ENCODE data around the gene CEP295NL. TPM values are rescaled to one million over a fixed set of nuclear protein-coding genes. Genes with fewer than 3 reads are reported as not detected.

CEP295NL gene
- total RNA-seq, 1 experiment from 2014 or later, result 1.9 TPM

GRCh38 chr17:78905541-78905940, 2.5 kb upstream of the CEP295NL start:
- no peaks in the 10 kb centered on the region for H4K20me1 ChIP-seq (ENCODE audit: insufficient read depth)
- no peak overlapping the region for H3K4me3 ChIP-seq (replicated peaks in 1 of 2; ENCODE audit: low read depth in 1 of 2, low read length in 2 of 2)
- DNase-seq (ENCODE audit: low read depth, low spot score) (no peak), ATAC-seq (no peak)
- ChIA-PET RAD21 (ENCODE audit: low non-redundant PET in 1 of 2, low total read pairs in 2 of 2, uncharacterized antibody in 2 of 2, unreplicated experiment in 2 of 2) (no interaction called here), POLR2A (no interaction called here), CTCF (no interaction called here)
- H3K4me2 ChIP-seq (ENCODE audit: low read length), result no peak overlapping the region
- no peak overlapping the region for H3K27ac ChIP-seq (ENCODE audit: low read depth, low read length)
- no peaks in the 10 kb centered on the region for H3K9me3 ChIP-seq (ENCODE audit: control insufficient read depth in 1 of 2, insufficient read depth in 1 of 2, low read depth in 1 of 2, low read length in 2 of 2)
- no peaks in the 10 kb centered on the region for H3K36me3 ChIP-seq (ENCODE audit: control insufficient read depth in 1 of 2, insufficient read depth in 2 of 2, low read length in 2 of 2)
- peaks cover 0 to 6% of the 10 kb centered on the region in 2 experiments; a peak in 1 of 4 replicates for H3K4me1 ChIP-seq (ENCODE audit: control insufficient read depth in 1 of 2, insufficient read depth in 2 of 2, low read length in 2 of 2)
- peaks cover 2% of the 10 kb centered on the region; the same call in 1 of the 2 replicates for H3K79me2 ChIP-seq (ENCODE audit: insufficient read depth, low read length)
- no peak overlapping the region for H3K9ac ChIP-seq (ENCODE audit: low read length)
- no TSS peak for BruUV-seq (replicated peaks)
- no peaks in the 10 kb centered on the region for H3K9me2 ChIP-seq (ENCODE audit: insufficient read depth)
- H2AFZ ChIP-seq (ENCODE audit: low read depth, low read length, poor library complexity, severe bottlenecking), result no peak overlapping the region
- no peaks in the 10 kb centered on the region for H3K27me3 ChIP-seq (ENCODE audit: insufficient read depth, low read length)
- intact Hi-C loops (cut with micrococcal nuclease), result no loop called here
- TF ChIP-seq POLR2AphosphoS5 (IDR thresholded peaks at IDR 0.05; ENCODE audit: low read depth, low read length) (no peak), TCF7L2 (IDR thresholded peaks at IDR 0.05; ENCODE audit: borderline replicate concordance, extremely low read depth, insufficient read depth, insufficient read length) (no peak), CTCF (IDR thresholded peaks at IDR 0.05 in 2 of 3, conservative IDR thresholded peaks at IDR 0.05 in 1 of 3; ENCODE audit: borderline replicate concordance in 1 of 3, insufficient read depth in 1 of 3, low read depth in 2 of 3, low read length in 2 of 3) (no peak), SRF (IDR thresholded peaks at IDR 0.05; ENCODE audit: low read depth) (no peak), ATF3 (IDR thresholded peaks at IDR 0.05) (no peak), FOSL1 (IDR thresholded peaks at IDR 0.05; ENCODE audit: low read depth) (no peak), CBX3 (IDR thresholded peaks at IDR 0.05; ENCODE audit: low read depth) (no peak), REST (IDR thresholded peaks at IDR 0.05; ENCODE audit: low read depth) (no peak)

Measured in HCT116 (cell line).